Mesodermal cell (in vitro differentiated cells): Measurements from ENCODE around the gene MAD1L1.
"Not testable (repeated sequence)": the region's sequence is repeated elsewhere in the genome, so short reads cannot be mapped to it uniquely, and the experiment has no call there.

Experiments used
- H3K27ac ChIP-seq: 2 replicates; pipeline ENCODE4 v1.7.0; 2013; ENCODE audit warnings: mild to moderate bottlenecking, low read depth, low read length, moderate library complexity; ENCODE audit not compliant: severe bottlenecking
- H3K36me3 ChIP-seq: 2 replicates; pipeline ENCODE4 v1.7.1; 2013; ENCODE audit warnings: mild to moderate bottlenecking, low read length, moderate library complexity; ENCODE audit not compliant: control insufficient read depth, insufficient read depth
- H3K4me1 ChIP-seq: one replicate; pipeline ENCODE4 v1.7.1; 2013; ENCODE audit warnings: mild to moderate bottlenecking, low read length; ENCODE audit not compliant: insufficient read depth, control insufficient read depth, poor library complexity, severe bottlenecking
- H3K4me3 ChIP-seq: 2 replicates; pipeline ENCODE4 v1.7.0; 2013; ENCODE audit warnings: low read length, control low read depth, mild to moderate bottlenecking; ENCODE audit not compliant: insufficient read depth, poor library complexity, severe bottlenecking; ENCODE audit errors: extremely low read depth
- H3K9me3 ChIP-seq: 2 replicates; pipeline ENCODE4 v1.7.1; 2013; ENCODE audit warnings: mild to moderate bottlenecking, low read length, moderate library complexity; ENCODE audit not compliant: control insufficient read depth
- WGBS, 2 experiments: methylation state at CpG; one replicate each; pipeline ENCODE4 v1.1.5; 2013; ENCODE audit warnings: missing lambda C conversion rate in 2 of 2; ENCODE audit not compliant: insufficient coverage in 2 of 2; 5-methylcytosine and 5-hydroxymethylcytosine counted together

MAD1L1 gene

DNA sequence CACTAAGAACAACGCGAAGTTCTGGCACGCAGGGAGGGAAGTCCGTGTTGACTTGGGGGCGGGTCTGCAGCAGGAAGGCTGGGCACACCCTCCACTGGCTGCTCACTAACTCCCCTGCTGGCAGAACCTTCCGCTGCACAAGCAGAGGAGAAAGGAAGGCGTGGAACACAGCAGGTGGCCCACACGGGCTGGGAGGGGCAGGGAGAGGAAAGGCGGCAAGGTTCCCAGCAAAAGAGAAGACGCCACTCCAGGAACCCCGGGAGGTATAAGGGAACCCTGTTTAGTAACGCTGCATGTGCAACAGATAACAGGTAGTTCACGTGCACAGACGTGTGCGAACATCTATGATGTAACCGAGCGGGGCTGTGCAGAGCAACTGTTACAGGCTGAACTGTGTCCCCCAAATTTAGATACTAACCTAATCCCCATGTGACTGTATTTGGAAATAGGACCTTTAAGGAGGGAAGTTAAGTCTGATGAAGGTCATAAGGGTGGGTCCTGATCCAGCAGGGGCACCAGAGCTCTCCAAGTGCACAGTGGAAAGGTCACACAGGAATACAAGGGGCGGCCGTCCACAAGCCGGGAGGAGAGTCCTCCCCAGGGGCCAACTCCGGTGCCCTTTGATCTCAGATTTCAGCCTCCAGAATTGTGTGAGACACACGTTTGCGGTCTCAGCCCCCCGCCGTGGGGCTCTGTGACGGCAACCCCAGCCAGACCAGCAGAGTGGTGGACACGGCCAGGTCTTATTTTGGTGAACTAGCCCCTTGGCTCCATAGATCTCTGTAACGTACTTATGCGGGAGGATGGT, 357.1 kb downstream of the MAD1L1 start:
- not testable (repeated sequence) for H3K4me3 ChIP-seq, H3K27ac ChIP-seq, H3K36me3 ChIP-seq, H3K4me1 ChIP-seq, H3K9me3 ChIP-seq
- 68 to 74% methylated on average over 17 to 21 of the region's 29 CpGs for WGBS, 2 experiments

DNA sequence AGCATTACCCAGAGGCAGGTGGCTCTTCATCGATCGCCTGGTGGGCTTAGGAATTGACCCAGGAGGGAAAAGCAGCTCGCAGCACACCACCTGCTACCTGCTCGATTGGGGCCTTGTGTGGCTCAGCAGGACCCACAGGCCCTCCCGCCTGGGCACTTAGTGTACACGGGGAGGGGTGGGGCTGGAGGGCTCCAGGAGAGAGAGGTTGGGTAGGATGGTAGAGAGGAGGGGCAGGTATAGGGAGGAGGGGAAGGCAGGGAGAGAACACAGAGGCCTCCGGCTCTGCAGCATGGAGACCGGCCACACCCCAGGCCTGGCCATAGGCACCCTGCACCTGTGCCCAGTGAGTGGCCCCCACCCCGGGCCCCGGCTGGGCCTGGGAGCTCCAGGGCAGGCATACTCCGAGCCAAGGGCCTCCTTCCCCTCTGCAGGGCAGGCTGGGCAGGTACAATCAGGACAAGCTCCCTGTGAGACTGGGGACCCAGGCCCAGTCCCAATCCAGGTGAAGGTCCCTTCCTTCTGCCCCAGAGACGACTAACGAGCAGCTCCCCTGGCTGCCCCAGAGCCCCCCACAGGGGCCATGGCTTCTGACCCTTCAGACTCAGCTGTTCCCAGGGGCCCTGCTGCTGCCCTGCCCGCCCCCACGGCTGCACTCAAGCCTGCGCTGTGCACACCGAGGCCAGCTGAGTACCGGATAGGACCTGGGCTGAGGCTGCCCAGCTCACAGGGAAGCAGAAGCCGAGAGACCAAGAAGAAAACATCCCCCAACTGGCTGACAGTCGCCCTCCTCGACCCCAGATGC, 358.0 kb downstream of the MAD1L1 start:
- 86 to 93% methylated on average over 9 to 13 of the region's 21 CpGs for WGBS, 2 experiments
- H3K36me3 ChIP-seq, H3K9me3 ChIP-seq, H3K4me3 ChIP-seq, H3K4me1 ChIP-seq, H3K27ac ChIP-seq: not testable (repeated sequence)

DNA sequence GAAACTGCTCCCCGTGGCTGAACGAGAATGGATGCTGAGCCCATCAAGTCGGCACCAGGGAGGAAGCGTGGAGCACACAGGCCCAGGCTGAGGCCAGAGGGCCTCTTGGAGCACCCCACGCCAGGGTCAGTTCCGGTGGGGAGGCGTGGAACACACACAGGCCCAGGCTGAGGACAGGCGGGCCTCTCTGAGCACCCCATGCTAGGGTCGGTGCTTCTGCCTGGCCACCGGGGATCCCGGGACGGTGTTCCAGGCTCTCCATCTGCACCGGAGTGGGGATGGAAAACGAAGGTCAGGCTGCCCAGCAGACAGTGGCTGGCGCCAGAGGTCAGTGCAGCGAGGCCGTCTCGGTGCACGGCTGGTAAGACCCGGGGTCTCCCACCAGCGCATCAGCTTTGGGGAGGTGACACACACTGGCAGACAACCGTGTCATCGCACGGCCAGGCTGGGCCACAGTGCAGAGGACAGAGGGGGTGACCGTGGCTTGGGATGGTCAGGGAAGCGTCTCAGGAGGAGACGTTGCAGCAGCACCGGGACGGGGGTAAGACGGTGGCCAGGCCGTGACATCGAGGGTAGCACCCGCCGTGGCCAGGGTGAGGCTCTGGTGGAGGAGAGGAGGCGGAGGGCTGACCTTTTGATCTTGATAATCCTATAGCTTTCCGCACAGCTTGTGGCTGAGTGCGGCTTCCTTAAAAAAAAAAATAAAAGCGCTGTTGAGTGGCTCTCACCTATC, 358.7 kb downstream of the MAD1L1 start:
- Histone ChIP-seq H3K9me3 (no peaks in the 10 kb centered on the region), H3K27ac (no peak overlapping the region), H3K36me3 (no peaks in the 10 kb centered on the region), H3K4me3 (no peak overlapping the region), H3K4me1 (no peaks in the 10 kb centered on the region)
- WGBS, 2 experiments = 96 to 97% methylated on average over 36 to 38 of the region's 38 CpGs

DNA sequence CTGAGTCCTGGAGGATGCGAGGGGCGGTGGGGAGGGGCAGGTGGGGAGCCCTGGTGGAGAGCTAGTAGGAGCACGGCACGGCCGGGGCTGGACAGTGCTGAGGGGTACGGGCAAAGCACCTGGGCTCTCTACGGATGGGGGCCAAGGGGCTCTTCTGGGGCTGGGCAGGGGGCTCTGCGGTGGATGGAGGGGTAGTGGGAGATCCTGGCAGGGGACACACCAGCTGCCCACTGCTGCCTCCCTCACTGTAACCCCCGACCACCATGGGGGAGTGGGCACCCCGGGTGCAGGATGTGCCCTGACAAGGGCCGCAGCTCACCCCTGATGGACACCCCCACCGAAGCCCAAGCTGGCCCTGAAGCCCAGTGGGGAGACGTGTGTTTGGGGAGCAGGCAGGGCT, 359.3 kb downstream of the MAD1L1 start:
- H3K9me3 ChIP-seq = no peaks in the 10 kb centered on the region
- no peaks in the 10 kb centered on the region for H3K4me1 ChIP-seq
- H3K36me3 ChIP-seq = no peaks in the 10 kb centered on the region
- 91 to 96% methylated on average over 9 to 12 of the region's 13 CpGs for WGBS, 2 experiments
- H3K4me3 ChIP-seq = no peak overlapping the region
- no peak overlapping the region for H3K27ac ChIP-seq

DNA sequence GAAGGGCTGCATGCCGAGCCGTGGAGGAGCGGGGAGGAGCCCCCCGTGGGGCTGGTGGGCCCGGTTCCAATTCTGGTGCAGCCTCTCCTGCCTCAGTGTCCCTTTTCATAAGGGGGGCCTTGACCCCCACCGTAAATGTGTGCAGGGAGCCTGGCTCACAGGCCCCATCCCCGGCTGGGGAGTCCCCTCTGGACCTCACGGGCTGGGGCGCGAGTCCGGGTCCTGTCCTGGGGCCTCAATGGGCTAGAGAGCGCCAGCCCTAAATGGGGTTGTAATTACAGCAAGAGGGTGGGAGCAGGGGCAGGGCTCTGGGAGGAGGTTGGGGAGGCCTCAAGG, 359.7 kb downstream of the MAD1L1 start:
- Histone ChIP-seq H3K27ac (no peak overlapping the region), H3K9me3 (no peaks in the 10 kb centered on the region), H3K36me3 (no peaks in the 10 kb centered on the region), H3K4me3 (no peak overlapping the region), H3K4me1 (no peaks in the 10 kb centered on the region)
- WGBS, 2 experiments = 91 to 96% methylated on average over 12 of the region's 12 CpGs

DNA sequence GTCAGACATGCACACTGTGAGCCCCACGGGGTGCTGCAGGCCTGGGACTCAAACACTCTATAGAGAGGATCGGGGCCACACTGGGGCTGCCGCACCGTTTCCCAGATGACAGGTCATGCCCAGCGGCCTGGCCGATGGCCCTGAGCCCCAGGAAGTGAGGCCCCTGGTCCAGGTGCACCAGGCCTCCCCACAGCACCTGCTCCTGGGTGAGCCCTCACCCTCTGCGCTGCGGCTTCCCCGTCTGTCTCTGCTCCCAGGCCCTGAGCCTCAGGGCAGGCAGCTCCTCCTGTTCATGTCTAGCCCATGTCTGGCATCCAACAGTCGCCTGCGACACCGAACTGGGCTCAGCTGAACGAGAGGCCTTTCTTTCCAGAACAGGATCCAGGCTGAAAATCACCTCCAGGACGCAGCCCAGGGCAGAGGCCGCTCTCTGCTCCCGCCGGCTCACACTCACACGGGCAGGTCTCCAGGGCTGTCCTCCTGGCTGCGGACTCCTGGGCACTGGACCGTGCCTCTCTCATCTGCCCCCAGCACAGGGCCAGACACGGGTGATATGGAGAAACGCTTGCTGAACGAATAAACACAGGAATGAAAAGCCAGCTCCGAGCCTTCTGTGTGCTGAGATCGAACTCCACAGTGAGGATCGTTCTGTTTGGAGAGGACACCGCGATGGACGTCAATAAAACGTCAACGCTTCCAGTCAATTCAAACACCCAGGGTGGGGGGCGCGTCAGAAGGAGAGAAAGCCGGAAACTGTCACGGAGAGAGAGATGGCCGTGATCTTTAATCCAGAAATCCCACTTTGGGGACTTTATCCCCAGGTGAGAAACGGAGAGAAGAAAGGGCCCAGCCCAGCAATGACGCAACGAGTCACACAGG, 360.3 kb downstream of the MAD1L1 start:
- H3K27ac ChIP-seq = no peak overlapping the region

DNA sequence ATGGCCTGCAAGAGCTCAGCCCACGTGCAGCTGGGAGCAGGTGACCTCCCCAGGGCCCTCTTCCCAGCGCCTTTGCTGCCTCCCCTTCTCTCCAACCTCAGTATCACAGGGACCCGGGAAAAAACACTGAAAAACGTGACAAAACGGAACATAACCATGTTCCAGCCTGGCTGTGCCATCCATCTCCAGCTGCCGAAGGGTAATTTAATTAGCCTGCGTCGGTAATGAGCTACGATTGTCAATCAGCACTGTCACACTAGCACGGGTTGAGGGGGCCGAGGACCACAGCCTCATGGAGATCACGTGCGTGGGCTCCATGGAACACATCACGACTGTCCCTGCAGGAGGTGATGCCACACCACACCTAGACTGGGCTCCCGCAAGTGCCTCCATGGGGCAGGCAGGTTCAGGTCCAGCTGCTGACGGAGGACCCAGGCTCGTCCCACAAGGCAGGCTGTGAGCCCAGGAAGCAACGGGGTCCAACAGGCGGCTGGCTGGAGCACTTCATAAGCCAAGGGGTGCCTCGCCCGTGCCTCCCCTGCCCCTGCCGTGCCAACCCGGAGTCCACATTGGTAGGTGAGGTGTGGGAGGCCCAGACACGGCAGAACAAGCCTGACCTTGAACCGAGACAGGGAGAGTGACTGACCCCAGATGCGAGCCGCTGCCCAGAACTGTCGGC, 363.2 kb downstream of the MAD1L1 start:
- H3K36me3 ChIP-seq = no peaks in the 10 kb centered on the region
- H3K9me3 ChIP-seq = no peaks in the 10 kb centered on the region
- H3K4me3 ChIP-seq = no peak overlapping the region
- no peak overlapping the region for H3K27ac ChIP-seq
- H3K4me1 ChIP-seq = no peaks in the 10 kb centered on the region
- WGBS, 2 experiments = 96 to 97% methylated on average over 28 of the region's 28 CpGs

More for the DNA sequence above, 360.3 kb downstream of the MAD1L1 start:
- no peaks in the 10 kb centered on the region for H3K4me1 ChIP-seq
- no peak overlapping the region for H3K4me3 ChIP-seq
- no peaks in the 10 kb centered on the region for H3K9me3 ChIP-seq
- WGBS, 2 experiments = 94 to 95% methylated on average over 35 to 39 of the region's 39 CpGs
- no peaks in the 10 kb centered on the region for H3K36me3 ChIP-seq

DNA sequence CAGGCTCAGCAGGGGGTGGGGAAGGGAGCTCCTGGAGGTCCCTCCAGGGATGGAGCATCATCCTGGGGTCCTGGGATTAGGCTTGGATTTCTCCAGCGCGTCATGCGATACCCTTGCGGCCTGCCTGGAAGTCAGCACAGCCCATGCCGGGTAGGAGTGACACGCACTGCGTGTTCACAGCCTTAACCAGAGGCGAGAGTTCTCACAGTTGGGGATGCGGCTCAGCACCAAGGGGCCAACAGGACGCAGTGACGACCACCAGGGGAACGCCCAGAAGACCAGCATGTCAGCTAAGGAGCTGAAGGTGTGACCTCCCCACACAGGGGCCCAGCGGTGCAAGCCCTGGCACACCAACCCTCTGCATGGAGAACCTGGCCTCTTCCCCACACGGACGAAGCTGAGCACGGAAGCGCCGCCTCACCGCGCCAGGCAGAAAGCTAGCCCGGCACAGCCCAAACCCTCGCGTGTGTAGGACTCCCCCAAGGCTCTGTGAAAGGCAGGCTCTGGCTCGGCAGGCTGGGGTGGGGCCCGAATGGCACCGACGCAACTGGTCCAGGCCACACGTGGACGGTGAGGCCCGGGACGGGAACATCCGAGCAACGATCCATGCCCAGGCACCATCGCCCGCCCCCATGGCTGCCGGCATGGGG, 364.1 kb downstream of the MAD1L1 start:
- H3K4me1 ChIP-seq = no peaks in the 10 kb centered on the region
- H3K9me3 ChIP-seq = no peaks in the 10 kb centered on the region
- H3K27ac ChIP-seq = no peak overlapping the region
- no peak overlapping the region for H3K4me3 ChIP-seq
- no peaks in the 10 kb centered on the region for H3K36me3 ChIP-seq
- WGBS, 2 experiments = 93 to 96% methylated on average over 33 to 35 of the region's 36 CpGs

DNA sequence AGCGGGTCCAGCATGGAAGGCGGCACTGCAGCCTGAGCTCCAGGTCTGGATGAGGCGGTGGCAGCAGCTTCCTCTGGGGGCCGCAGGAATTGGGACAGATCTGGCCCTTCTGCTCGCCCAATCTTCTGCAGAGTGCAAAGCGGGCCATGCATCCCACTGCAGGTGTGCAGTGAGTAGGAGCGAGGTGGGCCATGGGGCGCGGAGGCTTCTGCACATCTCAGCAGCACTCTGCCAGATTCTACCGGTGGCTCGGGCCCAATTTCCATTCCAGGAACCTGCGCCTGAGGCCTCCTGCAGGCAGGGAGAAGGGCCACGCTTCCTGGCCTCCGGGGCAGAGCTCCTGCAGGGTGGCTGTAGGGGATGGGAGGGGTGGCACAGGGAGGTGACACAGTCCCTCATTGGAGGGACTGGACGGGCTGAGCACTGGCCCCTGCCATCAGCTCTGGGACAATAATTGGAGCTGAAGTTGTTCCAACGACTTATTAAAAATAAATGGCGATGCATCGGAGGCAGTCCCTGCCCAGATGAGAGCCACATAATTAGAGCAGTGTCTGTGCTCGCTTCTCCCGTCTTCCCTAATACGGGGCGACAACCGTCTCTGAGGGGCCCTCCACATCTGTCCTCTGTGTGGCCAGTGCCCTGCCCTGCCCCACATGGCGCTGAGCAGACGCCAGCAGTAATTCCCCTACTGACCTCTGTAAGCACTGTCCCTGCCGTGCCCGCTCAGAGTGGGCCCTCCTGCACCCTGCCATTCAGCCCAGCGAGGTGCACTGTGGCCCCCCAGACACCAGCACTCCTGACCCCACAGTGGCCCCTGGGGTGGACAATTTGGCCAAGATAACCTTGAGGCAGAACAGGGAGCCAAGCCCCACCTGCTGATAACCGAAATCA, 365.1 kb downstream of the MAD1L1 start:
- no peak overlapping the region for H3K4me3 ChIP-seq
- 95 to 97% methylated on average over 24 to 29 of the region's 29 CpGs for WGBS, 2 experiments
- no peaks in the 10 kb centered on the region for H3K36me3 ChIP-seq
- no peaks in the 10 kb centered on the region for H3K9me3 ChIP-seq
- H3K4me1 ChIP-seq = peaks cover 3% of the 10 kb centered on the region
- H3K27ac ChIP-seq = no peak overlapping the region
